Kidney capillary endothelial cell (primary cell): ENCODE data around the gene CLEC4M.
"Not testable (repeated sequence)": the region's sequence is repeated elsewhere in the genome, so short reads cannot be mapped to it uniquely, and the experiment has no call there.

Experiments
- DNase-seq: peaks from one replicate; pipeline ENCODE4 v3.0.0-alpha.2; 2018; ENCODE audit warnings: low spot score

CLEC4M gene

GRCh38 chr19:7815325-7815724 lies 52.3 kb downstream of the CLEC4M start:
- no peak for DNase-seq

- DNase-seq, result not testable (repeated sequence)
Observed at GRCh38 chr19:7816040-7816439, 53.0 kb downstream of the CLEC4M start.

GRCh38 chr19:7817801-7818200 lies 54.8 kb downstream of the CLEC4M start:
- no peak for DNase-seq

GRCh38 chr19:7818806-7819205 lies 55.8 kb downstream of the CLEC4M start:
- DNase-seq, result no peak
